Sciatic nerve (tissue), 2 donors: ENCODE results near the gene MYO3B. TPM values are rescaled to one million over a fixed set of nuclear protein-coding genes. Genes with fewer than 3 reads are reported as not detected.

Source experiments
- ATAC-seq: fragments of 200-7000 bp; cut with Tn5 transposase; one replicate; pipeline ENCODE4 v1.9.1; 2020; ENCODE audit warnings: mild to moderate bottlenecking, moderate library complexity
- DNase-seq: peaks from one replicate; pipeline ENCODE4 v3.0.0-alpha.2; 2020; ENCODE audit warnings: low spot score
- intact Hi-C: fragments of 100-400 bp; cut with DNase I; formaldehyde crosslinking; loops from one replicate; pipeline ENCODE4 v1.14.2; 2022
- total RNA-seq: library from RNA; stranded (reverse); fragmentation: NEBNext Ultra II Directional; extraction: Animal tissue kit (Norgen Biotek cat#: 25700); gene quantifications from one replicate; pipeline ENCODE4 v1.2.1, GENCODE V29; 2021
- donor health status: DM: no; HTN: no; CAD: no.
- donor health status: DM: no; HTN: no; CAD: no.

MYO3B gene
- total RNA-seq, 1 donor from 2014 or later = 0.13 TPM

- intact Hi-C loops = no loop called here
- ATAC-seq = no peak
- no peak for DNase-seq
Measured at GRCh38 chr2:170314744-170315447, 136.9 kb downstream of the MYO3B start.

GRCh38 chr2:170320948-170321347, 143.0 kb downstream of the MYO3B start:
- intact Hi-C loops = no loop called here
- no peak for DNase-seq
- ATAC-seq = no peak

- intact Hi-C loops = no loop called here
- DNase-seq (no peak), ATAC-seq (no peak)
Measured at GRCh38 chr2:170321526-170321925, 143.6 kb downstream of the MYO3B start.

- DNase-seq (no peak), ATAC-seq (no peak)
- intact Hi-C loops = no loop called here
Measured at GRCh38 chr2:170322140-170322766, 144.3 kb downstream of the MYO3B start.

GRCh38 chr2:170323743-170324142, 145.8 kb downstream of the MYO3B start:
- intact Hi-C loops = no loop called here
- DNase-seq (no peak), ATAC-seq (no peak)

- ATAC-seq (no peak), DNase-seq (no peak)
- intact Hi-C loops = no loop called here
Measured at GRCh38 chr2:170324640-170325046, 146.7 kb downstream of the MYO3B start.

GRCh38 chr2:170330881-170331280, 152.9 kb downstream of the MYO3B start:
- ATAC-seq (no peak), DNase-seq (no peak)
- intact Hi-C loops = no loop called here

- intact Hi-C loops = no loop called here
- DNase-seq = no peak
Measured at GRCh38 chr2:170332676-170333402, 154.9 kb downstream of the MYO3B start.

GRCh38 chr2:170335351-170335750, 157.4 kb downstream of the MYO3B start:
- intact Hi-C loops = no loop called here
- DNase-seq (no peak), ATAC-seq (no peak)

More at GRCh38 chr2:170332676-170333402, 154.9 kb downstream of the MYO3B start:
- ATAC-seq = no peak

GRCh38 chr2:170336408-170336807, 158.5 kb downstream of the MYO3B start:
- ATAC-seq = no peak
- DNase-seq = no peak
- intact Hi-C loops = no loop called here

GRCh38 chr2:170336916-170337315, 159.0 kb downstream of the MYO3B start:
- ATAC-seq = no peak
- no peak for DNase-seq
- intact Hi-C loops = no loop called here

- ATAC-seq (no peak), DNase-seq (no peak)
- intact Hi-C loops = no loop called here
Measured at GRCh38 chr2:170339322-170339721, 161.4 kb downstream of the MYO3B start.

- ATAC-seq (no peak), DNase-seq (no peak)
- intact Hi-C loops = no loop called here
Measured at GRCh38 chr2:170339750-170340692, 162.1 kb downstream of the MYO3B start.

- ATAC-seq (no peak), DNase-seq (no peak)
- intact Hi-C loops = no loop called here
Measured at GRCh38 chr2:170340693-170341068, 162.7 kb downstream of the MYO3B start.

- peak; percentile 44 for ATAC-seq
- intact Hi-C loops = no loop called here
- DNase-seq = no peak
Measured at GRCh38 chr2:170341684-170342623, 164.0 kb downstream of the MYO3B start.

- intact Hi-C loops = no loop called here
- no peak for ATAC-seq
Measured at GRCh38 chr2:170344663-170345346, 166.9 kb downstream of the MYO3B start.

GRCh38 chr2:170345607-170346006, 167.7 kb downstream of the MYO3B start:
- intact Hi-C loops = no loop called here
- DNase-seq = no peak
- ATAC-seq = no peak

More at GRCh38 chr2:170344663-170345346, 166.9 kb downstream of the MYO3B start:
- DNase-seq = no peak
